ENCODE results near the gene MOB1B.
"Not testable (repeated sequence)": the region's sequence is repeated elsewhere in the genome, so short reads cannot be mapped to it uniquely, and the experiment has no call there.

Gene MOB1B

GRCh38 chr4:70997036-70997435 lies 94.9 kb downstream of the MOB1B start:
- no peak for DNase-seq (ENCODE audit: low spot score)
- in situ Hi-C loops (cut with MboI; ENCODE audit: low sequenced_read_pairs, unreplicated experiment) = no loop called here
- TF ChIP-seq CTCF (IDR thresholded peaks at IDR 0.05; ENCODE audit: borderline replicate concordance, control extremely low read depth, extremely low read depth, insufficient read depth, missing control alignments) = no peak

GRCh38 chr4:70997546-70997945 lies 95.4 kb downstream of the MOB1B start:
- DNase-seq (ENCODE audit: low spot score) = no peak
- in situ Hi-C loops (cut with MboI; ENCODE audit: low sequenced_read_pairs, unreplicated experiment) = no loop called here
- TF ChIP-seq CTCF (IDR thresholded peaks at IDR 0.05; ENCODE audit: borderline replicate concordance, control extremely low read depth, extremely low read depth, insufficient read depth, missing control alignments) = no peak

GRCh38 chr4:70999639-71000038 lies 97.5 kb downstream of the MOB1B start:
- DNase-seq (ENCODE audit: low spot score) = not testable (repeated sequence)
- in situ Hi-C loops (cut with MboI; ENCODE audit: low sequenced_read_pairs, unreplicated experiment) = loop anchor here (25.0 kb wide), 1 partner anchor 337 kb away; the partner anchor contains the start of gene JCHAIN

GRCh38 chr4:71001363-71001762 lies 99.2 kb downstream of the MOB1B start:
- in situ Hi-C loops (cut with MboI; ENCODE audit: low sequenced_read_pairs, unreplicated experiment) = loop anchor here (25.0 kb wide), 1 partner anchor 339 kb away; the partner anchor contains the start of gene JCHAIN
- DNase-seq (ENCODE audit: low spot score) = not testable (repeated sequence)

GRCh38 chr4:71004281-71004851 lies 102.2 kb downstream of the MOB1B start:
- TF ChIP-seq CTCF (IDR thresholded peaks at IDR 0.05; ENCODE audit: borderline replicate concordance, control extremely low read depth, extremely low read depth, insufficient read depth, missing control alignments) = no peak
- in situ Hi-C loops (cut with MboI; ENCODE audit: low sequenced_read_pairs, unreplicated experiment) = loop anchor here (25.0 kb wide), 1 partner anchor 342 kb away; the partner anchor contains the start of gene JCHAIN
- DNase-seq (ENCODE audit: low spot score) = no peak

GRCh38 chr4:71005025-71005424 lies 102.9 kb downstream of the MOB1B start:
- in situ Hi-C loops (cut with MboI; ENCODE audit: low sequenced_read_pairs, unreplicated experiment) = loop anchor here (25.0 kb wide), 1 partner anchor 343 kb away; the partner anchor contains the start of gene JCHAIN
- not testable (repeated sequence) for DNase-seq (ENCODE audit: low spot score)

- TF ChIP-seq CTCF (IDR thresholded peaks at IDR 0.05; ENCODE audit: borderline replicate concordance, control extremely low read depth, extremely low read depth, insufficient read depth, missing control alignments) = no peak
- peak; percentile 50 for DNase-seq (ENCODE audit: low spot score)
- in situ Hi-C loops (cut with MboI; ENCODE audit: low sequenced_read_pairs, unreplicated experiment) = loop anchor here (25.0 kb wide), 1 partner anchor 344 kb away; the partner anchor contains the start of gene JCHAIN
Observed at GRCh38 chr4:71006203-71006907, 104.2 kb downstream of the MOB1B start.

- TF ChIP-seq CTCF (IDR thresholded peaks at IDR 0.05; ENCODE audit: borderline replicate concordance, control extremely low read depth, extremely low read depth, insufficient read depth, missing control alignments) = no peak
- DNase-seq (ENCODE audit: low spot score) = no peak
- in situ Hi-C loops (cut with MboI; ENCODE audit: low sequenced_read_pairs, unreplicated experiment) = loop anchor here (25.0 kb wide), 1 partner anchor 346 kb away; the partner anchor contains the start of gene JCHAIN
Observed at GRCh38 chr4:71008196-71008595, 106.0 kb downstream of the MOB1B start.
